NCI-H2081 (cell line): ENCODE data around the gene NRARP.

ENCODE experiments used
- DNase-seq, 2 experiments: peaks; one replicate each; lab custom pipeline; 2025; lab: John Stamatoyannopoulos, UW

The NRARP gene

DNA sequence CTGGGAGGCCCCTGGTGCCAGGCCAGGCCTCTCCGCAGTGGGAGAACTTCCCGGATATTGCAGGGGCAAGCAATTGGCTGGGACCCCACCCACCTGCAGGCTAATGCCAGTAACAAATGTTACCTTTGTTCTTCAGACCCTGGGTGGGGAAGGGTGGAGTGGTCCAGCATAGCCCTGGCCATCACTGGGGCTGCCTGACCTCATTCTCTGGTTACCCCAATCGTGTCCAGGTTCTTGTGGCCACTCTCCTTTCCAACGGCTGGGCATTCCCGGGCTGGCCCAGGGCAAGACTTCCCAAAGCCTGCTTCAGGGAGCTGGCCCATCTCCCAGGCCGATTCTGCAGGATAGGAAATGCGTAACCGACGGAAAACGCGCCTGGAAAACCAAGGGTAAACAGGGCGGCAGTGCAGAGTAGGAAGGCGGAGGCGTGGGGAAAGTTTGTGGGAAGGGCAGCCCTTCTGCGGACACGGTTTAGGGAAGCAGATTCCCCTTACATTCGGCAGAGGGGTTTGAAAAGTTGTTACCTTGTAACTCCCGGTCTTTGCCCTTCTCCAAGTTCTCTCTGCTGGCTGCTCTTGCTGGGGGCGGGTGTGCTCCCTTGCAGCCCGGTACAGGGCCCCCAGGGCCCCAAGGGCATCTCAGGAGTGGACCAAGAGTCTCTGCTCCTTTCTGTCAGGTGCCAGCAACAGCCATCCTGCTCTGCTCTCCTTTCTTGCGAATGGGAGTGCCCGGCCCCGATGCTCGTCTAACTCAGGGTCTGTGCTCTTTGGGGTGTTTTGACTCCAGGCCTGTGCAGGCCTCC is 3.5 kb downstream of the NRARP start:
- DNase-seq = no peak

DNA sequence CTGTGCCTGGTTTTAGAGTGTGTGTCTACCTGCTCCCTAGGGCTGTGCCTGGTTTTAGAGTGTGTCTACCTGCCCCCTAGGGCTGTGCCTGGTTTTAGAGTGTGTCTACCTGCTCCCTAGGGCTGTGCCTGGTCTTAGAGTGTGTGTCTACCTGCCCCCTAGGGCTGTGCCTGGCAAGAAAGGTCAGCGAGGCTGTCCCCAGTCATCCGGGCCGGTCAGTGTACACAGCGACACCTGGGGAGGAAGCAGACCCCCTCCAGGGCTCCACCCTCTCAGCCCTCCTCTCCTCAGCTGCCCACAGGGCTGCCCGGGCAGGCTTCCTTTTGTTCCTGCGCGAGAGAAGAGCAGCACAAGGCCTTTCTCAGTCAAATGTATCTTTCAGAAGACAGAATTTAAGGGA is 4.1 kb downstream of the NRARP start:
- DNase-seq = no peak

DNA sequence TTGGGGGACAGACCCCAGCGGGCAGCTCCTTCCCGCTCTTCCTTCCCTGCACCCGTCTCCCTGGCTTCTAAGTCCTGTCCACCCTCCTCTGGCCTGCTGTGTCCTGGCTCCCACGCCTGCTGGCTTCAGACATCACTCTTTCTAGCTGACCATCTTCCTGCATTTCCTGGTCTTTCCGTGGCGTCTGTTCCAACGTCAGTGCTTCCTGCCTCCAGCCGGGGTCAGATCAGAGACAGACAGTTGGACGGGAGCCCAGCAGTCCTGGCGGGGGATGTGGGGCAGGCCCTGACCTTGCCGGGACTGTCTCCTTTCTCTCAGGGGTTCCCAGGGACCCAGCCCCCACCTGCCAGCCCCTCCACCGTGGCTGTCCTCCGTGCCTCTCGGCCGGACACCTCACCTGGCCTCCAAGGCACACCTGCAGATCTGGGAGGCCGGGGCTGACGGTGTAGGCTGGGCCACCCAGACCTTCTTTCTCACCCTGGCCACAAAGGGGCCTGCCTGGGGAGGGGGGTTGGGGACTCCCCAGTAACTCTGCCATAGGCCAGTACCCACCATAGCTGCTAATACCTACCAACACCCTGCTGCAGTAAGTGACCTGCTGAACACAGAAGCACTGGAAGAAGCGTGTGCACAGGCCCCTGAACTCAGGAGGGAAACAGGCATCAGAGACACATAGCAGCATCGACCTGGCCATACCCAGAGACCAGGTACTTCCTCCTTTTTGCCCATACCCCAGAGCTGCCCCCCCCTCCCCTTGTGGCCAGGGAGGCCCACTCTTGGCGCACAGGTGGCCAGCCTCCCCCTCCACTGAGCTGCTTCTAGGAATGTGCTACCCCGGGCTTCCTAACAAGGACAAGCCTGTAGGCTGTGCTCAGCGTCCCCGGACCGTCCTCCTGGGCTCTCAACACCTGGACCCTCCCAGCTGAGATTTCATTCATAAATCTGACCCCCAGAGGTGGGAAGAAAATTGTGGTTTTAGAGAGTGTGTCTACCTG is 5.1 kb downstream of the NRARP start:
- DNase-seq = peak in 1 of 2 experiments; percentile 19

DNA sequence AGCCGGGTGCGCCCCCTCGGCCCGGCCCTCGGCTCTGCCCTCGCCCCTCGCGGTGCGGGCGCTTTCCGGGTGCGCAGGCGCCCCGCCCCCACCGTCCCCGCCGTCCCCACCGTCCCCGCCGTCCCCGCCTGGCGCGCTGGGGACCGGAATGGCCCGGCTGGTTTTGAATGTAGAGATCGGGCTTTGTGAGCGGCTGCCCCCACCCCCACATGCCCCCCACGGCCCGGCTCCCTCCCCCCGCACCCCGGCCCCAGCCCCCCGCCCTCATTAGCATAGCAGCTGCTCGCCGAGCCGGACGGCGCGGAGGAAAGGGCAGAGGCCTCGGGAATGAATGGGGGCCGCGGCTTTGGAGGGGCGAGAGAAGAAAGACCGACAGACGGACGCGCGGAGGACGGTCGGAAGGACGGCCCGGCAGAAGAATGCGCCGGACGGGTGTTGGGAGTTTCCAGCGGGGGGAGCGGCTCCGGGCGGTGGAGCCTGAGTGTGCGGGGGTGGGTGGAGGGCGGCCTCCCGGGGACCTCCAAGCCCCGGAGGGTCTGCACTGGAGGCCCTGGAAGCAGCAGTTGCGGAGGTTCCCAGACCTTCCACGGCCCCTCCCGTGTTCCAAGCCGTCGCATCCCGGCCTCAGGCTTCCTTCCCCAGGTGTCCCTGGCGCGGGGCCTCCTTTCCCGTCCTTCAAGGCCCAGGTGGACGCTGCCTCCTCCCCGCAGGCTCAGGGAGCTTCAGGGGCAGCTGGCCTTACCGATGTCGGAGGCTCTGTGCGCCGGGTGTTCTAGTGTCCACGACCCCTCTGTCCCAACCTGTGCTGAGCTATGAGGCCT is 6.0 kb downstream of the NRARP start:
- DNase-seq = no peak

DNA sequence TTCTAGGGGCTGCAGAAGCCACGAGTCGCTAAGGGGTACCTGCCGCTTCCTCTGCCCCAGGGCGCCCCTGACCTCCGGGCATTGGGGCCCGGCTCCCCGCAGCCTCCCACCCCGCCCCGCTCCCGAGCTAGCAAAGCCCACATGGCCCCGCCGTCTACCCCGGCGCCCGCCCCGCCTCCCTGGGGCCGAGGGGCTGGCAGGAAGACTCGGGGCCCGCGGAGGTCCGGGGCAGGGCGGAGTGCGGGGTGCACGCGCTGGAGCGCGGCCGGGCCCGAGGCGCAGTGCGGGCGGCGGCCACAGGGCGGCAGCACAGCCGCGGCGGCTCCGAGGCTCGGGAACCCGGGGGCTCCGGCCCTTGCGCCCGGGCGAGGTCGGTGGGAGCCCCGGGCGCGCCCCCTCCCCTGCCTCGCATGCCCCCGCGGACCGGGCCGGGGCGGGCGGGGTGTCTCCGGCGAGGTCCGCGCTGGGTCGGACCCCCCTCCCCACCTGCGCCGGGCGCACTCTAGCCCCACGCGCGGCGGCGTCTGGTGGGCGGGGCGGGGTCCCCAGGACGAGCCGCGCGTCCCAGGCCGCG is 6.7 kb downstream of the NRARP start:
- peak; percentile 12 to 34 for DNase-seq

DNA sequence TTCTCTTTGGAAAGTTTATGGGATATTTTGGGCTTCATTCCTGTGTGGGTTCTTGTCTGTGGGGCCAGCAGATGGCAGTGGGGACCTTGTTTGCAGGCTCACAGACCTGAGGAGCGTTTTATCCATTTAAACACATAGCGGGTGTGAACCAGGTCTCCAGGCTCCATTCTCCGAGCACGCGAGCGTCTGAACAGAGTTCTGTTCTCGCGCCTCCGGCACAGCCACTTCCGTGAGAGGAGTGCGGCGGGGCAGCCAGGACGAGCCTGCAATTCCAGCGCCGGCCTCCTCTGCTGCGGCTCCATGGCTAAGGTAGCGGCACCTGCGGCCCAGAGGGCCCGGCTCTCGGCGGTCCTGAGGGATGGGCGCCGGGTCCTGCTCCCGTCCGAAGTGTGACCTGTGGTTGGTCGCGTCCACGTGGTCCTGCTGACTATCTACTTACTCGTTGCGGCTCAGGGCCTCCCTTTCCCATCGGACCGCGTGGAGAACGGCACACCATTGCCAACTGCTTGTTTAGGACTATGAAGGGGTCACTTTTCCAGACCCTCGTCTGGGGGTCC is 7.3 kb downstream of the NRARP start:
- DNase-seq = no peak

DNA sequence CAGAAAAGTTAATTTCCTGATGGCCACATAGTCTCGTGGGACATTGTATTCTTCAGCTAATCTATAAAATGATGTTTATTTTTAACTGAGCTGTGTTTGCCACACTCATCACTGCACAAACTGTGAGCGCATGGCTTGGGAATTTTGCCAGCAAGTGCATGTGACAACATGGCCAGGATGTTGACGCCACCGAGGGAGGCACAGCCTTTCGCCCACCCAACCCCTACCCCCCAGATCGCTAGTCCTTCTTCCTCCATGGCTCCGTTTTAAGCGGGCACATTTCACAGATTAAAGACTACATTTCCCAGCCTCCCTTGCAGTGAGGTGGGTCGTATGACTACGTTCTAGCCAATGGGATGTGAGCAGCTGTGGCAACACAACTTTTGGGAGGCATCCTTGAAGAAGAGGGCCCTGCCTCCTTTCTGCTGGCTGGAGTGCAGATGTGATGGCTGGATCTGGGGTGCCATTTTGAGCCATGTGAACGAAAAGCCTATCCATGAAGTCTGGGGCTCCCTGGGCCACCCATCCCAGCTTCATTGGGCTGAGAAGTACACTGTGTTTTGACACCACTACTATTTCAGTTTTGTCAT is 7.9 kb downstream of the NRARP start:
- DNase-seq = peak in 1 of 2 experiments; percentile 52

DNA sequence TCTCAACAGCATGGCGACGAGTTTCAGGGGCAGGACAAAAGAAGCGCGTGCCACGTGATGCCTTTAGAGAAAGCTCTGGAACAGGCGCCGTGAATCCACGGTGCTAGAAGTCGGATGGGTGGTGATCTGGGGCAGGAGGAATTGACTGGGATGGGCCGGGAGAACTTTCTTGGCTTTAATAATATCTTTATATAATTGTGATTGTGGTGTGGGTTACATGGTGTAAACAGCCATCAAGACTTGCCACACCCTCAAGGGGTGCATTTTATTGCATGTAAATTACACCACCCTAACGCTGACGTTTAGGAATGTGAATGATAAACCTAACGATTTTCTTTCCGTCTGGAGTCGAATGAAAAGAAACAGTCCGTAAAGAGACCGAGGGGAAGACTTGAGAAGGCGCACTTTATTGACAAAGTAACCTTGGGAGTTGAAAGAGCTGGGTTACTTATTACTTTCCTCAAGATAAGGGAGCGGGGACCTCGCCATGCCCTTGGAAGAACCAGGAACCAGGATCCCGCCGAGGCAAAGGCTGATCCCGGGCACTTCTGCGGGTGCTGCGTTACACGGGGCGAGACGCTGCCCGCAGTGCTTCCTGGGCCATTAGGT is 8.5 kb downstream of the NRARP start:
- DNase-seq = no peak

DNA sequence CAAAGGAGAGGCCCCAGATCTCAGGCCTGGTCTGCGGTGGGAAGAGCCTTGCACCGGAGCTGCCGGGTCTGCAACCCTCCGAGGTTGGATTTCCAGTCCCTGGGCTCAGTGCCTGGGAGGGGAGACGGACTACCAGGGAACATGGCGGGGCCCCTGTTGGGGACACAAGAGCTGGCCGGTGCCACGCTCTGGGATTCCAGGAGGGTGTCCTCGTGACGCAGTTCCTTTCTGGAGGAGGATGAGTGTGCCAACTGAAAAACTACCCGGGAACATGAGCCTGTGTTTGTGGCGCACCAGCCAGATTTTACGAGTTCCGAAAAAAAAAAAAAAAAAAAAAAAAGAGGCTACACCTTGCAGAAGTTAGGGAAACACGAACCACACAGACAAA is 9.0 kb downstream of the NRARP start:
- DNase-seq = no peak

DNA sequence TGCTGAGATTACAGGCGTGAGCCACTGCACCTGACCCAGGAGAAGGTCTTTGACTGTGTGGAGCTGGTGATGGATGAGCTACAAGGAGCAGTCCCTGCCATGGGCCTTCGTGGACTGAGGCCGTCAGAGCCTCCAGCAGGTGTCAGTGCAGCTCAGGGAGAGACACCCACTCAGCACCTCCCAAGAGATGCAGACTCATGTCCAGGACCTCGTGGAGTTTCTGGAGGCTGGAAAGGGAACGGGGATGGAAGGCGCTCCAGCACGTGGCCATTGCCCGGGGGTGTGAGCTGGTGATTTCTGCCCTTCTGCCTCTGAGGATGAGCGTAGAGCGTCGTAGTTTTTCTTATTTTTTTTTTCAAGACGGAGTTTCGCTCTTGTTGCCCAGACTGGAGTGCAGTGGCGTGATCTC is 15.1 kb downstream of the NRARP start:
- DNase-seq = peak; percentile 45 to 58

DNA sequence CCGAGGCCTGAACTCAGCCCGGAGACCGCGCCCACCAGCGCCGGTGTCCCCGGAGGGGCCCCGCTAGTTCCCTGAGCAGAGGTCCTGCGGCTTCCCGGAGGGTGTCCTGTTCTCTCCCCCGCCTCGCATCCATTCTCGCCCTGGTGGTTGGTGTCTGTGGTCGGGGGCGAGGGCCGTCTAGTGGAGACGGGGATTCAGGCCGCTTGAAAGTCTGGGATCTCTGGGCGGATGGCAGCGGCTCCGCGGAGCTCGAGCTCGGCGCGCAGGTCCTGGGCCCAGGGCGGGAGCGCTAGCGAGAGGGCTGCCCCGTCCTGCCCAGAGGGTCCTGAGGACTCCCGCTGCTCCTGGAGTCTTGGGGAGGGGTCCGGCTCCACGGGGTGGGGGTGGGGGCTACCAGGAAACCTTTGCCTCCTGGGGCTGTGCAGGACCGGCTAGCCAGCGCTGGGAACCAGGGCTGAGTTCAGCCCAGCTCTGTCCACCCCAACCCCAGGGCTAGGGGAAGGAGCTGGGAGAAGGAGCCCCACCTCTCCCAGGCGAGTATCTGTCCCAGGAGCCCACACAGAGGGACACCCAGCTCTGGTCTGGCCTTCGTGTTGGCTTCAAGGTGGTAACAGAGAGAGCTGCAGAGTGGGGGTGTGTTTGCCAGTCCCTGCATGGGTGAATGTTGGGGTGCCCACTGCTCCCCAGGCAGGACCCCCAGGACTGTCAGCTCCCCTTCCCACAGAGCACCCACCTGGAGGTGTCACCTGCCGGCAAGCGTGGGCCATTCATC is 20.5 kb downstream of the NRARP start:
- no peak for DNase-seq

DNA sequence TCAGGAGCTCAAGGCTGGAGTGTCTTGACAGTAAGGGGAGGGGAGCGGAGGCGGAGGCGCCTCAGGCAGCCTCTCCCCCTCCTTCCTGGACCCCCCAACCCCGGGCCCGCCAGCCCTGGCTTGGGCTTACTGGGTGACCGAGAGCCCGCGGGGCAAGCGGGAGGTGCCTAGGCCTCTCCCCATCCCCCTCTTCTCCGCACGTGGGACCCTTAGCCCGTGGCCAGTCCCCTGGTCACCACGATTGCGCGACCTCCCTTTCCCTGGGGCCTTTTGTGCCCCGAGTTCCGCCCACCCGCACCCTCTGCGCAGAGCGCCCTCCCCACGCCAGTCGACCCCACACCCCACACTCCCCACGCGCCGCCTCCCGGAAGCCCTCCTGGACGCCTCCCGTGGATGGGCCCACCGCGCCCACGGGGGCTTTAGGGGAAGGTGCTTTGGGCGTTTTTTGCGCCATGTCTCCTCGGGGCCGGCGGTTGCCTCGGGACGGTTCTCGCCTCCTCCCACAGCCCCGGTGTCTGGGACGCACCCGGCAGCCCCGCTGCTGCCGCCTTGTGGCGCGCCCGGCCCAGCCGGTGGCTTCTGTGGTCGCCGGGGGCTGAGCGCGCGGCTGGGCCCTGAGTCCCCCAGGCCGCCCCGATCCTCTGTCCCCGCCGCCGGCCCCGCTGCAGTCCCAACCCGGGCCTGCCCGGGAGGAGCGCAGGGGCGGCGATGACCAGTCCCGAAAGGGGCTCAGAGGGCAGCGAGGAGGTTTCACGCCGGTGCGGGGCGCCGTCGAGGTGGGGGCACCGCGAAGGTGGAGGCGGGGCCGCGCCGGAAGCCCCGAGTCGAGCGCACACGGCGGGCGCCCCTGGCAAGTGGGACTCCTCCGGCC is 21.4 kb downstream of the NRARP start:
- DNase-seq = no peak

DNA sequence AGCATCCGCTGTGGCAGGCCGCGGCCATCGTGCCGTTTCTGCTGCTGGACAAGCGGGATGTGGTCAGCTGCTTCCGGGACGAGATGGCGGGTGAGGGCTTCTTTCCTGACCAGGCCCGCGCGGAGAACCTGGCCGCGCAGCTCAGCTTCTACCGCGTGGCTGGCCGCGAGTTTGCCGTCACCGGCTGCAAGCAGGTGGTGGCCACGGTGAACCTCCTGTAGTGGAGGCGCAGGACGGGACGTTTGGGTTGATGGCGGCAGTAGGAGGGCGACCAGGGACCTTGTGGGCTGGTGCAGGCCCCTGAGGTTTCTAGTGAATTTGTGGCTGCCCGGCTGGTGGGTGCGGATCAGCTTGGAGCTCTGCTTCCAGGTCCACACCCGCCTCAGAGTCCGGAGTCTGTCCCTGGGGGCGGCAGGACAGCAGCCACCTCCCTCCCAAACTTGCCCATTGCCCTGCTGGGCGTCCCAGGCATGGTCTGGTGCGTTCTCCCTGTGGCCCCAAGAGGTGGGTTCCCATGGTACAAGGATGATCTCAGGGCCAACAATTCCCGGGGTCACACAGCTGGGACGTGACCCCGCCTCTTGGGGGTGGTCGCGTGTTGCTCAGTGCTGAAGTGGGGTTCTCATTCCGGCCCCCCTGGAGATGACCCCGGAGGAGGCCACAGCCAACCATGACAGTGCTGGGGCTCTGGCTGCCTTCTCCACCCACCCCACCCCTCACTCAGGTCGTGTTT is 22.2 kb downstream of the NRARP start:
- DNase-seq = no peak

DNA sequence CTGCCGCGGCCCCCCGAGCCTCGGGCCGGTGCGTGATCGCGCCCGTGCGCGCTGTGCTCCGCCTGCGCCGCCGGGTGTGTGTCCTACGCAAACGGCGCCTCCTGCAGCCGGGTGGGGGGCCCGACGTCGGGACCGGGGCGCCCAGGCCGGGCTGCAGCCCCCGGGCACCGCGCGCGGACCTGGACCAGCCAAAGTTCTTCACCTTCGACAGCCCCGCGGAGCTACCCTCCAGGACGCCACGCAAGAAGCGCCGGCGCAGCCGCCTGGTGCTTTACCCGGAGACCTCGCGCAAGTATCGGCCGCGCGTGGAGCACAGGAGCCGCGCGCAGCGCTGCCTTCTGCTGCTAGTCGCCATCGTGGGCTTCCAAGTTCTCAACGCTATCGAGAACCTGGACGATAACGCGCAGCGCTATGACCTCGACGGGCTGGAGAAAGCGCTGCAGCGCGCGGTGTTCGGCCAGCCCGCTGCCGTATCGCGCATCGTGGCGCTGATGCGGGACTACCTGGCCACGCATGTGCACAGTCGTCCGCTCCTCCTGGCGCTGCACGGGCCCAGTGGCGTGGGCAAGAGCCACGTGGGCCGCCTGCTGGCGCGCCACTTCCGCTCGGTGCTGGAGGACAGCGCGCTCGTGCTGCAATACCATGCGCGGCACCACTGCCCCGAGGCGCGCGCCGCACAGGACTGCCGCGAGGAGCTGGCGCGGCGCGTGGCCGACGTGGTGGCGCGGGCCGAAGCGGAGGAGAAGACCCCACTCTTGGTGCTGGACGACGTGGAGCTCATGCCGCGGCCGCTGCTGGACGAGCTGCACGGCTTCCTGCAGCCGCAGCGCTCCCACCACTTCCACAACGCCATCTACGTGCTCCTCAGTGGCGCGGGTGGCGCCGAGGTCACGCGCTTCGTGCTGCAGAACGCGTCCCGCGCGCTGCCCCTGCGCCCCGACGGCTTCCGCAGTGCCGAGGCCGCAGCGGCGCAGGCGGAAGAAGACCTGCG is 23.1 kb downstream of the NRARP start:
- DNase-seq = no peak

DNA sequence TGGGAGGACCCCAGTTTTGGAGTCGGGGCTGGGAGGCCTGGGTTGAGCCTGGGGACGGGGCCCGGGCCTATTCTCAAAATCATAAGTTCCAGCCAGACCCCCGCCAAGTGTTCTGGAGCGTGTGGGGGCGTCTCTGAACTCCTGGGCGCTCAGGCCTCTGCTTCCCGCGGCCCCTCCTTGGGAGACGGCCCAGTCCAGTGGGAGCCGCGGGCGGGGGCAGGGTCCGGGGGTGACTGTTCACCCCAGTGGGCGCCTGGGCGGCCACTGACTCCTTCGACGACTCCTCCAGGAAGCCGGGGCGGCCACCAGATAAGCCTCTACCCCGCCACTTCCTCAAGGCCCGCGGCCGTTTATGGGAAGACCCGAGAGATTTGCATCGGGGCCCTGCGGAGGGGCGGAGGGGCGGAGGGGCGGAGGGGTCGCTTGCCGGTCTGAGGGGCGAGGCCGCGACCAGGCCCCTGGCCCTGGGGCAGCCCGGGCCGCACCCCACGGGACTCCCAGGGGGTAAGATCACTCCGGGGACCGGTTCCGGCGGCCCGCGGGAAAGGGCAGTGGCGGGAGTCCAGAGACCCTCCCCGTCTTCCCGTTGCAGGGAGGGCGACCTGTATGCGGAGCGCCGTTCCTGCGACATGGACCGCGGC is 23.9 kb downstream of the NRARP start:
- DNase-seq = no peak

DNA sequence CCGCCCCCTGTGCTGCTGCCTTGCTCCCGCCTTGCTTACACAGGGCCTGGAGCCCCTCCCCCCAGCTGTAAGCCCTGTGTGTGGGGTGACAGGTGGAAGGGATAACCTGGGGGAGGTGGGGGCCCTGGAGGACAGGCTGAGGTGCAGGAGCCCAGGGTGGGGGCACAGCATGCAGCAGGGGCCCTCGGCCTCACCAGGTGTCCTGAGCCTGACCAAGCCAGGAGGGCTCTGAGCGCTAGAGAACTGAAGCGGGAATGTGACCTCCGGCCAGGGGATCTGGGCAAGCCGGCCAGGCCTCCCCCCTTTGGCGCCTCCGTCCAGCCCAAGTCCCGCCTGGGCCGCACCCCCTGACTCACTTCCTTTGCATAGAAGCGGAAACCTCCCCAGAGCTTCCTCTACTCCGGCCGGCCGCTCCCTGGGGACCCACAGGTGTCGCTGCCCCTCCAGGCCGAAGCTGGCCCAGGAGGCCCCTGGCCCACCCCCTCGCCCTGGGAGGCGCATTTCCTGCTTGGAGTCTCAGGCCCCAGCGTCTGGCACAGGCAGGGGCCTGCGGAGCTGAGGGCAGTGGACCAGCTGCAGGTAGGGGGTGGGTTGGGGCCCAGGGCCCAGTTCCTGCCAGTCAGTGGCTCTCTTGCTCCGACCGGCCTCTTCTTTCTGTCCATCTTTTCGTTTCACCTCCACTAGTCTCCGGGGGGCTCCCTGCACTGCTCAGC is 24.6 kb downstream of the NRARP start, which contains the start of gene TOR4A:
Gene TOR4A, plus strand, starts transcription at position 398 of the 713 bp plus-strand sequence. CDS start 964 bp downstream, outside the sequence.
- DNase-seq = no peak
